CD8-positive, alpha-beta memory T cell (primary cell): Measurements from ENCODE around the gene PPM1D. TPM values are rescaled to one million over a fixed set of nuclear protein-coding genes. Genes with fewer than 3 reads are reported as not detected.
"Not testable (repeated sequence)": the region's sequence is repeated elsewhere in the genome, so short reads cannot be mapped to it uniquely, and the experiment has no call there.

Source experiments
- CTCF ChIA-PET: fragments of 350-600 bp; sonication (Branson Sonifier 250); formaldehyde crosslinking; loops from one replicate; lab custom pipeline; 2021; ENCODE audit warnings: antibody characterized with exemption; lab: Charles Lee
- POLR2A ChIA-PET: fragments of 350-600 bp; sonication (Branson Sonifier 250); formaldehyde crosslinking; loops from one replicate; lab custom pipeline; 2021; ENCODE audit warnings: antibody characterized with exemption; lab: Charles Lee
- DNase-seq, 5 donors: peaks; one replicate each; pipeline versions ENCODE4 v3.0.0 to v3.0.0-alpha.2; 2020 to 2022; ENCODE audit warnings: mixed read lengths in 1 of 5
- H3K27ac ChIP-seq: one replicate; pipeline ENCODE4 v1.7.0; 2013; ENCODE audit warnings: low read depth, mild to moderate bottlenecking, low read length, moderate library complexity
- H3K27me3 ChIP-seq: 2 replicates; pipeline ENCODE4 v1.7.0; 2013; ENCODE audit warnings: low read length, mild to moderate bottlenecking; ENCODE audit not compliant: insufficient read depth, poor library complexity, severe bottlenecking
- H3K36me3 ChIP-seq: 2 replicates; pipeline ENCODE4 v1.7.0; 2013; ENCODE audit warnings: mild to moderate bottlenecking, low read length, moderate library complexity; ENCODE audit not compliant: insufficient read depth
- H3K4me1 ChIP-seq: 2 replicates; pipeline ENCODE4 v1.7.0; 2013; ENCODE audit warnings: mild to moderate bottlenecking, low read length, moderate library complexity; ENCODE audit not compliant: insufficient read depth
- H3K4me3 ChIP-seq: 2 replicates; pipeline ENCODE4 v1.7.0; 2013; ENCODE audit warnings: mild to moderate bottlenecking, low read length
- H3K9me3 ChIP-seq: 2 replicates; pipeline ENCODE4 v1.7.0; 2013; ENCODE audit warnings: mild to moderate bottlenecking, low read length
- H3K27ac Mint-ChIP-seq, 8 donors: one replicate each; pipeline ENCODE4 v1.8.0; 2020 to 2021; ENCODE audit warnings: mixed read lengths in 8 of 8, mild to moderate bottlenecking in 6 of 8, inconsistent platforms in 3 of 8, moderate library complexity in 3 of 8
- H3K27me3 Mint-ChIP-seq, 2 donors: one replicate each; pipeline ENCODE4 v1.8.0; 2020 to 2021; ENCODE audit warnings: mixed read lengths in 2 of 2, mild to moderate bottlenecking in 1 of 2, moderate library complexity in 1 of 2
- H3K36me3 Mint-ChIP-seq, 3 donors: one replicate each; pipeline ENCODE4 v1.8.0; 2020 to 2021; ENCODE audit warnings: mixed read lengths in 3 of 3, inconsistent platforms in 1 of 3, mild to moderate bottlenecking in 1 of 3
- H3K4me1 Mint-ChIP-seq, 3 donors: one replicate each; pipeline ENCODE4 v1.8.0; 2020 to 2021; ENCODE audit warnings: mixed read lengths in 3 of 3, inconsistent platforms in 1 of 3, mild to moderate bottlenecking in 1 of 3
- H3K4me3 Mint-ChIP-seq, 7 donors: one replicate each; pipeline ENCODE4 v1.8.0; 2020 to 2021; ENCODE audit warnings: mixed read lengths in 7 of 7, mild to moderate bottlenecking in 6 of 7, moderate library complexity in 4 of 7, inconsistent platforms in 2 of 7
- H3K9me3 Mint-ChIP-seq, 5 donors: one replicate each; pipeline ENCODE4 v1.8.0; 2020 to 2022; ENCODE audit warnings: mixed read lengths in 5 of 5, mild to moderate bottlenecking in 3 of 5, moderate library complexity in 2 of 5, inconsistent platforms in 1 of 5
- polyA plus RNA-seq: library from polyadenylated mRNA; unstranded; fragments of 300-500 nt; fragmentation: Illumina TruSeq; gene quantifications from one replicate; pipeline ENCODE4 v1.2.3, GENCODE V29; 2021
- total RNA-seq, 2 experiments: library from RNA; stranded (reverse); gene quantifications; one replicate each; pipeline ENCODE4 v1.2.3, GENCODE V29; 2021

The PPM1D gene
- total and polyA plus RNA-seq, 3 experiments from 2014 or later = 13.1 to 19.0 (median 17.8) TPM

DNA sequence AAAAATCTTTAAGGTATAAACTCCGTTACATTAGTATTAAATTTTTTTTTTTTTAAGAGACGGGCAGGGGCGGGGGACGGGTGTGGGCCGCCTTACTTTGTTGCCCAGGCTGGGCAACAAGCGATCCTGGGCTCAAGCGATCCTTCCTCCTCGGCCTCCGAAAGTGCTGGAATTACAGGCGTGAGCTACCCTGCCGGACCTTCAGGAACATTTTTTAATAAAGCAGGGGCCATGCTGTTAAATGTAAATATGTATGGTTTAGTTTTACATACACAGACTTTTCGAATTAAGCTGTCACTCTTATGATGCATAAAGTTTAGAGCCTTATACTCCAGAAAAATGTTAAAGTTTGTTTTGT lies 2.4 kb downstream of the PPM1D start:
- Histone ChIP-seq H3K4me1 (peaks cover 22% of the 10 kb centered on the region), H3K9me3 (no peaks in the 10 kb centered on the region), H3K27me3 (no peaks in the 10 kb centered on the region), H3K36me3 (no peaks in the 10 kb centered on the region), H3K27ac (peak overlapping the region; percentile 39), H3K4me3 (peak overlapping the region; percentile 90)
- ChIA-PET POLR2A (interaction anchor here (0.6 to 0.8 kb wide), 3 partner anchors 8 to 75 kb away, joined by 3 to 6 read pairs (median 5); partner anchors contain the start of gene BCAS3), CTCF (interaction anchor here (0.7 kb wide), 1 partner anchor 210 kb away, joined by 3 read pairs; no protein-coding TSS in a partner anchor)
- Mint-ChIP-seq H3K4me1 (peaks cover 59 to 72% (median 68%) of the 10 kb centered on the region in 3 donors), H3K27me3 (no peaks in the 10 kb centered on the region), H3K27ac (peak overlapping the region in 1 of 8 donors; percentile 87), H3K9me3 (no peaks in the 10 kb centered on the region), H3K4me3 (peak overlapping the region; percentile 89 to 99 (median 97)), H3K36me3 (peaks cover 0 to 23% (median 3%) of the 10 kb centered on the region in 3 donors)
- no peak for DNase-seq

DNA sequence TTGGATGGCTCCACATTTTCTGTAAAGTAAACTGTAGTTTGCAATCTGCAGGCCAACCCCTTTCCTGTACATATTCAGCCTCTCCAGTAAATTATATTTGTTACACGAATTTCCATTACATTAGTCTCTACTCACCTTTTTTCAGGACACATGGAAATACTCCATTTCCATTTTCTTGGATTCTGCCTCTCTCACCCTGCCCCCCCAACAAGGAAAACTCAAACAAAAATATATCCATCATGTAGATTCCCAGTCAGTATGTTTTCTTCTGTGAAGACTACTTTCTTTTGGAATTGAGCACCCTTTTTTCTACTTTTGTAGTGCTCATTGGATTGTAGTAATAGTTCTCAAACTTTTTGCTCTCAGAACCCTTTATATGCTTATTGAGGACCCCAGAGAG lies 2.9 kb downstream of the PPM1D start:
- H3K4me3 ChIP-seq = no peak overlapping the region
- H3K4me3 Mint-ChIP-seq = peak overlapping the region; percentile 29 to 98 (median 63)
- H3K27me3 Mint-ChIP-seq = no peaks in the 10 kb centered on the region
- H3K27me3 ChIP-seq = no peaks in the 10 kb centered on the region
- peaks cover 22% of the 10 kb centered on the region for H3K4me1 ChIP-seq
- peaks cover 0 to 23% (median 3%) of the 10 kb centered on the region in 3 donors for H3K36me3 Mint-ChIP-seq
- H3K27ac Mint-ChIP-seq = peak overlapping the region in 2 of 8 donors; percentile 21 to 43
- POLR2A ChIA-PET = interaction anchor here (0.6 to 0.8 kb wide), 3 partner anchors 9 to 75 kb away, joined by 3 to 6 read pairs (median 5); partner anchors contain the start of gene BCAS3
- no peak for DNase-seq
- no peaks in the 10 kb centered on the region for H3K9me3 Mint-ChIP-seq
- no peaks in the 10 kb centered on the region for H3K36me3 ChIP-seq
- peaks cover 63 to 77% (median 73%) of the 10 kb centered on the region in 3 donors for H3K4me1 Mint-ChIP-seq
- peak overlapping the region; percentile 39 for H3K27ac ChIP-seq
- CTCF ChIA-PET = interaction anchor here (0.7 kb wide), 1 partner anchor 211 kb away, joined by 3 read pairs; no protein-coding TSS in a partner anchor
- no peaks in the 10 kb centered on the region for H3K9me3 ChIP-seq

DNA sequence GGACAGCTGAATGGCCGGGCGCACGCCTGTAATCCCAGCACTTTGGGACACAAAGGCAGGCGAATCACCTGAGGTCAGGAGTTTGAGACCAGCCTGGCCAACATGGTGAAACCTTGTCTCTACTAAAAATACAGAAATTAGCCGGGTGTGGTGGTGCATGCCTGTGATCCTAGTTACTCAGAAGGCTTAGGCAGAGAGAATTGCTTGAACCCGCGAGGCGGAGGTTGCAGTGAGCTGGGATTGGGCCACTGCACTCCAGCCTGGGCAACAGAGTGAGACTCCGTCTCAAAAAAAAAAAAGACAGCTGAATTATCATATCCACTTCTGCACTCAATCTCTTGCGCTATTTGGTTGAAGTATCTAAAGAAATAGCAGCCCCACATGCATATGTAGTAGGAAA lies 3.5 kb downstream of the PPM1D start:
- H3K27me3 Mint-ChIP-seq, POLR2A ChIA-PET, H3K36me3 ChIP-seq, H3K9me3 ChIP-seq, H3K27ac Mint-ChIP-seq, H3K27ac ChIP-seq, DNase-seq, CTCF ChIA-PET, H3K27me3 ChIP-seq, H3K4me3 ChIP-seq, H3K9me3 Mint-ChIP-seq: not testable (repeated sequence)
- Mint-ChIP-seq H3K36me3 (peaks cover 0 to 23% (median 3%) of the 10 kb centered on the region in 3 donors), H3K4me3 (peak overlapping the region in 6 of 7 donors; percentile 19 to 63 (median 46)), H3K4me1 (peaks cover 58 to 75% (median 71%) of the 10 kb centered on the region in 3 donors)
- peaks cover 22% of the 10 kb centered on the region for H3K4me1 ChIP-seq

DNA sequence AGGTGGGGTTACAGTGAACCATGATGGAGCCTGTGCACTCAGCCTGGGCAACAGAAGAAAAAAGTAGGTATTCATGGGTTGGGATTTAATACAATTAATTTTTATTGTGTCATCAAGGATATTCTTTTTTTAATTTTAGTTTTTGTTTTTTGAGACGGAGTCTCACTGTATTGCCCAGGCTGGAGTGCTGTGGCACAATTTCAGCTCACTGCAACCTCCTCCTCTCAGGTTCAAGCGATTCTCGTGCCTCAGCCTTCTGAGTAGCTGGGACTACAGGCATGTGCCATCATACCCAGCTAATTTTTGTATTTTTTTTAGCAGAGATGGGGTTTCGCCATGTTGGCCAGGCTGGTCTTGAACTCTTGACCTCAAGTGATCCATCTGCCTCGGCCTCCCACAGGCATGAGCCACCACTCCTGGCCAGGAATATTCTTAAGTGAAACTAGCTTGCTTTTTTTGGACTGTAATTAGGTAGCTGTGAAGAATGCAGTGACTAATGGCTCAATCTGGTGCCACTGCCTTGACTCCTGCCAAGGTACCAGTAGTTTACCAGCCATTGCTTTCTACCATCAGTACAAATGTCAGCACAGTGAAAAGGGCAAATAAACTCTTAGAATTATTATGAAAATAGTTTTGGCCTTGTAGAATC lies 4.8 kb downstream of the PPM1D start:
- no peaks in the 10 kb centered on the region for H3K27me3 Mint-ChIP-seq
- H3K27ac Mint-ChIP-seq = no peak overlapping the region
- Histone ChIP-seq H3K4me3 (no peak overlapping the region), H3K36me3 (no peaks in the 10 kb centered on the region), H3K4me1 (peaks cover 18% of the 10 kb centered on the region), H3K27ac (no peak overlapping the region), H3K27me3 (no peaks in the 10 kb centered on the region), H3K9me3 (no peaks in the 10 kb centered on the region)
- H3K4me3 Mint-ChIP-seq = peak overlapping the region in 3 of 7 donors; percentile 16 to 32 (median 23)
- peaks cover 0 to 18% (median 3%) of the 10 kb centered on the region in 3 donors for H3K36me3 Mint-ChIP-seq
- no peaks in the 10 kb centered on the region for H3K9me3 Mint-ChIP-seq
- DNase-seq = no peak
- CTCF ChIA-PET = no interaction called here
- peaks cover 53 to 69% (median 61%) of the 10 kb centered on the region in 3 donors for H3K4me1 Mint-ChIP-seq
- POLR2A ChIA-PET = no interaction called here

DNA sequence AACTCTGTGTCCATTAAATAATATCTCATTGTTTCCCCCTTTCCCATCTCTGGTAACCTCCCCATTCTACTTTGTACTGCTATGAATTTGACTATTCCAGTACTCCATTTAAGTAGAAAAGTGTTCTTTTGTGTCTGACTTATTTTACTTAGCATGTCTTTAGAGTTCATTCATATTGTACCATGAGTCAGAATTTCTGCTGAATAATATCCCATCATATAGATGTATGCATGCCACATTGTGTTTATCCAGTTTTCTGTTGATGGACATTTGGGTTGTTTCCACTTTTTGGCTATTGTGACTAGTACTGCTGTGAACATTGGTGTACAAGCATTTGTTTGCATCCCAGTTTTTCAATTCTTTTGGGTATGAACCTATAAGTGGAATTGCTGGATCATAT lies 6.0 kb downstream of the PPM1D start:
- no peak for DNase-seq
- H3K4me3 ChIP-seq = no peak overlapping the region
- H3K9me3 ChIP-seq = no peaks in the 10 kb centered on the region
- ChIA-PET POLR2A (no interaction called here), CTCF (no interaction called here)
- H3K4me1 ChIP-seq = peaks cover 18% of the 10 kb centered on the region
- Mint-ChIP-seq H3K9me3 (no peaks in the 10 kb centered on the region), H3K4me1 (peaks cover 57 to 79% (median 71%) of the 10 kb centered on the region in 3 donors), H3K27me3 (no peaks in the 10 kb centered on the region), H3K36me3 (peaks cover 0 to 8% (median 3%) of the 10 kb centered on the region in 3 donors), H3K27ac (no peak overlapping the region), H3K4me3 (peak overlapping the region in 3 of 7 donors; percentile 18 to 68 (median 29))
- no peaks in the 10 kb centered on the region for H3K27me3 ChIP-seq
- H3K36me3 ChIP-seq = no peaks in the 10 kb centered on the region
- no peak overlapping the region for H3K27ac ChIP-seq

DNA sequence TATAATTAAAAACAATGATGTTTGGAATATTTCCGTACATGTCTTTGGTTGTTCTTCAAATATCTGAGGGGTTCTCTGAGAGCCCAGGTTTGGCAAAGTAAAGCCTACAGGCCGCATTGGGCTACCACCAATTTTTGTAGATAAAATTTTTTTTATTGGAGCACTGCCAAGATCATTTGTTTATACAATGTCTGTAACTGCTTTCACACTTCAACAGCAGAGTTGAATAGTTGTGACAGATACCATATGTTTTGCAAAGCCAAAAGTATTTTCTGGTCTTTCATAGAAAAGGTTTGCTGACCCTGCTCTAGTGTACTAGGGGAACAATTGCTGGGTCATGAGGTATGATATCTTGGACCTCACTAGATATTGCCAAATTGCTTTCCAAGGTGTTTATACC lies 10.5 kb downstream of the PPM1D start:
- H3K4me1 Mint-ChIP-seq = peaks cover 36 to 68% (median 51%) of the 10 kb centered on the region in 3 donors
- Histone ChIP-seq H3K4me1 (no peaks in the 10 kb centered on the region), H3K4me3 (no peak overlapping the region), H3K27me3 (no peaks in the 10 kb centered on the region), H3K9me3 (no peaks in the 10 kb centered on the region), H3K36me3 (no peaks in the 10 kb centered on the region), H3K27ac (no peak overlapping the region)
- no peak overlapping the region for H3K4me3 Mint-ChIP-seq
- POLR2A ChIA-PET = interaction anchor here (0.7 kb wide), 1 partner anchor 14 kb away, joined by 4 read pairs; no protein-coding TSS in a partner anchor
- H3K27ac Mint-ChIP-seq = no peak overlapping the region
- CTCF ChIA-PET = no interaction called here
- H3K27me3 Mint-ChIP-seq = no peaks in the 10 kb centered on the region
- H3K9me3 Mint-ChIP-seq = no peaks in the 10 kb centered on the region
- peaks cover 0 to 4% (median 2%) of the 10 kb centered on the region in 3 donors for H3K36me3 Mint-ChIP-seq
- DNase-seq = no peak

DNA sequence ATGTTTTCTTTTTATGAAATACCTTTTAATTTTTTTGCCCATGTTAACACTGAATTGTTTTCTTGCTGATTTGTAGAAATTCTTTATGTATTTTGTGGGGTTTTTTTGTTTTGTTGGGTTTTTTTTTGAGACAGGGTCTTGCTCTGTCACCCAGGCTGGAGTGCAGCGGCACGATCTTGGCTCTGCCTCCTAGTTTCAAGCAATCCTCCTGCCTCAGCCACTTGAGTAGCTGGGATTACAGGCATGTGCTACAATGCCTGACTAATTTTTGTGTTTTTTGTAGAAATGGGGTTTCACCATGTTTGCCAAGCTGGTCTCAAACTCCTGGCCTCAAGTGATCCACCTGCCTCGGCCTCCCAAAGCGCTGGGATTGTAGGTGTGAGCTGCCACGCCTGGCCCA lies 11.3 kb downstream of the PPM1D start:
- H3K4me3 ChIP-seq, H3K27ac Mint-ChIP-seq, H3K4me3 Mint-ChIP-seq, H3K27ac ChIP-seq, DNase-seq, H3K36me3 ChIP-seq, H3K9me3 Mint-ChIP-seq, CTCF ChIA-PET, H3K36me3 Mint-ChIP-seq, POLR2A ChIA-PET, H3K9me3 ChIP-seq, H3K27me3 Mint-ChIP-seq, H3K4me1 ChIP-seq, H3K27me3 ChIP-seq: not testable (repeated sequence)
- peaks cover 31 to 61% (median 44%) of the 10 kb centered on the region in 3 donors for H3K4me1 Mint-ChIP-seq

DNA sequence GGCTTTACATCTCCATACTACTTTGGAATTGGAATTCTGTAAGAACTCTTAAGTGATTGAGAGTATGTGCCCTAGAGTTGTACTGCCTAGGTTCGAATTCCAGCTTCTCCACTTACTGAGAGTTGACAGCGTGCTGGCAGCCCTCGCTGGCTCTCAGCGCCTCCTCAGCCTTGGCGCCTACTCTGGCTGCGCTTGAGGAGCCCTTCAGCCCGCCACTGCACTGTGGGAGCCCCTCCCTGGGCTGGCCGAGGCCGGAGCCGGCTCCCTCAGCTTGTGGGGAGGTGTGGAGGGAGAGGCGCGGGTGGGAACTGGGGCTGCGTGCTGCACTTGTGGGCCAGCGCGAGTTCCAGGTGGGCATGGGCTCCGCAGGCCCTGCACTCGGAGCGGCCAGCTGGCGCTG lies 13.3 kb downstream of the PPM1D start:
- POLR2A ChIA-PET = interaction anchor here (0.6 kb wide), 1 partner anchor 30 kb away, joined by 6 read pairs; no protein-coding TSS in a partner anchor
- DNase-seq = no peak
- Histone ChIP-seq H3K4me3 (no peak overlapping the region), H3K4me1 (no peaks in the 10 kb centered on the region), H3K27ac (no peak overlapping the region), H3K9me3 (no peaks in the 10 kb centered on the region), H3K36me3 (no peaks in the 10 kb centered on the region), H3K27me3 (no peaks in the 10 kb centered on the region)
- Mint-ChIP-seq H3K4me1 (peaks cover 32 to 55% (median 37%) of the 10 kb centered on the region in 3 donors), H3K4me3 (no peak overlapping the region), H3K27ac (no peak overlapping the region), H3K36me3 (peaks cover 0 to 6% (median 0%) of the 10 kb centered on the region in 3 donors), H3K9me3 (no peaks in the 10 kb centered on the region), H3K27me3 (no peaks in the 10 kb centered on the region)
- CTCF ChIA-PET = no interaction called here
